OCI-LY3 (cell line): ENCODE measurements around the gene ZNF385A.

Experiments used
- EZH2phosphoT487 ChIP-seq: fragments of 200-600 bp; shearing (Covaris generic); IDR thresholded peaks from 2 replicates; pipeline ENCODE4 v1.6.1; 2018; ENCODE audit warnings: antibody characterized with exemption, mixed run types, low read depth
- TF ChIP-seq, protein P1 (sequence below): fragments of 200-600, 300-600 bp; sonication (generic); IDR thresholded peaks from 2 replicates; pipeline ENCODE4 v1.5.1; 2014; ENCODE audit warnings: antibody characterized with exemption, low read length, low read depth

DNA sequence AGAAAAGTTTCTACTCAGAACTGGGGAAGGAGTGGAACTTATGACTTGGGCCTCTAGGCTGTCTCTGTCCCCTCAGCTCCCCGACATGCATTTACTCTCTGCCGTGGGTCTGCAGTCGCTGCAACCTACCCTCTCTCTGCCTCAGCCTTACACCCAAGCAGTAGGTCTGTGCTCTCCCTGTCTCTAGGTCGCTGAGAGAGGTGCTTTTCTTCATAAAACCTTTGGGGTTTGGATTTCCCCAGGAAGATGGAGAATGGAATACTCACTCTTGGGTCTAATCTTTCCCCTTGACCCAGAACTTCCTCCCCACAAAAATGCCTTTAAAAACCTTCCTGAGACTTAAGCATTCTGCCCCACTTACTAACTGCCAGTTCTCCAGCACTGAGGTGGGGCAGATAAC lies 33.2 kb downstream of the ZNF385A start:
- TF ChIP-seq, protein P1, sequence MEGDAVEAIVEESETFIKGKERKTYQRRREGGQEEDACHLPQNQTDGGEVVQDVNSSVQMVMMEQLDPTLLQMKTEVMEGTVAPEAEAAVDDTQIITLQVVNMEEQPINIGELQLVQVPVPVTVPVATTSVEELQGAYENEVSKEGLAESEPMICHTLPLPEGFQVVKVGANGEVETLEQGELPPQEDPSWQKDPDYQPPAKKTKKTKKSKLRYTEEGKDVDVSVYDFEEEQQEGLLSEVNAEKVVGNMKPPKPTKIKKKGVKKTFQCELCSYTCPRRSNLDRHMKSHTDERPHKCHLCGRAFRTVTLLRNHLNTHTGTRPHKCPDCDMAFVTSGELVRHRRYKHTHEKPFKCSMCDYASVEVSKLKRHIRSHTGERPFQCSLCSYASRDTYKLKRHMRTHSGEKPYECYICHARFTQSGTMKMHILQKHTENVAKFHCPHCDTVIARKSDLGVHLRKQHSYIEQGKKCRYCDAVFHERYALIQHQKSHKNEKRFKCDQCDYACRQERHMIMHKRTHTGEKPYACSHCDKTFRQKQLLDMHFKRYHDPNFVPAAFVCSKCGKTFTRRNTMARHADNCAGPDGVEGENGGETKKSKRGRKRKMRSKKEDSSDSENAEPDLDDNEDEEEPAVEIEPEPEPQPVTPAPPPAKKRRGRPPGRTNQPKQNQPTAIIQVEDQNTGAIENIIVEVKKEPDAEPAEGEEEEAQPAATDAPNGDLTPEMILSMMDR = no peak
- TF ChIP-seq EZH2phosphoT487 = no peak
